Cardiac septum (tissue), 1 donor: ENCODE measurements around the gene CRABP1. TPM values are rescaled to one million over a fixed set of nuclear protein-coding genes. Genes with fewer than 3 reads are reported as not detected.

ENCODE experiments used
- DNase-seq: peaks from one replicate; pipeline ENCODE4 v3.0.0-alpha.2; 2020; ENCODE audit warnings: low spot score
- intact Hi-C: fragments of 100-400 bp; cut with DNase I; formaldehyde crosslinking; loops from one replicate; pipeline ENCODE4 v1.14.0; 2022
- total RNA-seq: library from RNA; stranded (reverse); fragmentation: NEBNext Ultra II Directional; extraction: Animal tissue kit (Norgen Biotek cat#: 25700); gene quantifications from one replicate; pipeline ENCODE4 v1.2.1, GENCODE V29; 2021
- donor health status: DM: no; HTN: no; CAD: no.

CRABP1 gene
- total RNA-seq, 1 donor from 2014 or later, result not detected

DNA sequence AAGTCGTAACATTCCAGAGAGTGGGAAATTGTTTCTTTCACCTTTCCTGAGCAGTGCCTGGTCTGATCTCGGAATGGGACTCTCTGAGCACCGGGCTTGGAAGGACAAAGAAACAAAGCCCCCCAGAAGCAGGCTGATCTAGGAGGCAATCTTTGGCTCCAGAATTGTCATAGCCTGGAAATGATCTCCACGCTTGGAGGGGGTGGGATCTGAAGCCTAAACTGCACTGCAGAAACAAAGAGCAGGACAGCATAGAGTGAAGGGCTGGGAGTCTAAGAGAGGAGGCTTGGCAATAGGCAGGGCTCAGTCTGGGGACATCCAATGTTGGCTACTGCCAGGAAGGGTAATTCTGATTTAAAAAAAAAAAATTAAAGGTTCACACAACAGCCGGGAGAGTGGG lies 1.9 kb downstream of the CRABP1 start:
- no peak for DNase-seq
- intact Hi-C loops, result no loop called here

DNA sequence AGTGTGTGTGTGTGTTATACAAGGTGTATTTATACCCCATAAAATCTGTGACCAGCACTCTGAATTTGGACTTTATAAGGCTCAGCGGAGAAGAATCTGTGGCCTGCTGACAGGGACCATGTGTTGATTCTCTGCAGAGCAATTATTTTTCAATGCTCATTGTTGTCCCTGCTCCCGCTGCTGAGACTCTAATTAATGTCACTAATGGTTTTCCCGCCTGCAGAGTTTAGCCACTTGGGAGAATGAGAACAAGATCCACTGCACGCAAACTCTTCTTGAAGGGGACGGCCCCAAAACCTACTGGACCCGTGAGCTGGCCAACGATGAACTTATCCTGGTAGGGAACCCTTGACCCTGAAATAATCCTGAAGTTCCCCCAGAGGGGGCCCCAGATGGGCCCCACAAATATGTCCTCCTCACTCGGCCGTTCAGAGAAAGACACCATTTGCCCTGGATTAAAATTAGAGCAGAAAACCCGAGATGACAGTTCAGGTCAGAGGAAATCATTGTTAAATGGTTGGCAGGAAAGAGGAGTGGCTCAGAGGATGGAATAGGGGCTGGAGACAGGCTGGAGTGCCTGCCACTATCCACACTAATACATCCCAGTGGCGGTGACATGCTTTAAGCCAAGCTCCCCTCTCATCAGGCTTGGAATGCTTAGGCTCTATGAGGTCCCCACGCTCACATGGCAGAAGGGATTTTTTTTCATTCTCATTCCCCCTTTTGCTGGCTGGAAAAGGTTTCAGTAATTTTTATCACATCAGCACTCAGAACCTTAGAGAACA lies 3.3 kb downstream of the CRABP1 start:
- DNase-seq, result no peak
- intact Hi-C loops, result no loop called here

DNA sequence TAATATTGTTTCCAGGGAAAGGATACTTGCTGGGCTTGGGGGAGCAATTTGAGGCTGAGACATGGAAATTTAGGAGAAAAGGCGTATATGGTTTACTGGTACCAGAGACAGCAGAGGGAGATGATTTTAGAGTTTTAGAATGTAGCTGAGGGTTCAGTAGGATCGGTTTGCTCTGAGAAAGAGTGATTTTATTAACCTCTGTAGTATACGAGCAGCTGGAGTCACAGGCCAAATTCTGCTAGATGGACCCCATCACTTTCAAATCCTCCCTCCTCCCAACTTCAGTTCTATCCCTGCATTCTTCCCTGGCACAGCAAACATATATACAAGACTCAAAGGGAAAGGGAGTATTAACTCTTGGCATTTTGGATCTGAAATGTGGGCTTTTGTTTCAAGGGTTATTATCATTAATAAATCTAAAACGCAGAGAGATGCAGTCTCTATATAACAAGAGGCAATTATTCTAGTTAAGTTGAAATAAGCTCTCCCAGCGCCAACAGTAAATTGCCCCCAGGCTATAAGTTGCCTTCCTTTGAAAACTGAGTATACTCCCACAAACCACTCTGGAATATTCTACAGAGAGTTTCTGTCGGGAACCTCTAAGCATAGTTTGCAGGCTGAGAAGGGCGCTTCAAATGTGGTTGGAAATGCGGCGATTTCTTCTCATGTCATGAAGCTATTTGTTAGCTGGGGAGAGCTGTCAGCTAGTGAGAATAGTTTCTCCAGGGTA lies 5.4 kb downstream of the CRABP1 start:
- intact Hi-C loops, result no loop called here
- no peak for DNase-seq

DNA sequence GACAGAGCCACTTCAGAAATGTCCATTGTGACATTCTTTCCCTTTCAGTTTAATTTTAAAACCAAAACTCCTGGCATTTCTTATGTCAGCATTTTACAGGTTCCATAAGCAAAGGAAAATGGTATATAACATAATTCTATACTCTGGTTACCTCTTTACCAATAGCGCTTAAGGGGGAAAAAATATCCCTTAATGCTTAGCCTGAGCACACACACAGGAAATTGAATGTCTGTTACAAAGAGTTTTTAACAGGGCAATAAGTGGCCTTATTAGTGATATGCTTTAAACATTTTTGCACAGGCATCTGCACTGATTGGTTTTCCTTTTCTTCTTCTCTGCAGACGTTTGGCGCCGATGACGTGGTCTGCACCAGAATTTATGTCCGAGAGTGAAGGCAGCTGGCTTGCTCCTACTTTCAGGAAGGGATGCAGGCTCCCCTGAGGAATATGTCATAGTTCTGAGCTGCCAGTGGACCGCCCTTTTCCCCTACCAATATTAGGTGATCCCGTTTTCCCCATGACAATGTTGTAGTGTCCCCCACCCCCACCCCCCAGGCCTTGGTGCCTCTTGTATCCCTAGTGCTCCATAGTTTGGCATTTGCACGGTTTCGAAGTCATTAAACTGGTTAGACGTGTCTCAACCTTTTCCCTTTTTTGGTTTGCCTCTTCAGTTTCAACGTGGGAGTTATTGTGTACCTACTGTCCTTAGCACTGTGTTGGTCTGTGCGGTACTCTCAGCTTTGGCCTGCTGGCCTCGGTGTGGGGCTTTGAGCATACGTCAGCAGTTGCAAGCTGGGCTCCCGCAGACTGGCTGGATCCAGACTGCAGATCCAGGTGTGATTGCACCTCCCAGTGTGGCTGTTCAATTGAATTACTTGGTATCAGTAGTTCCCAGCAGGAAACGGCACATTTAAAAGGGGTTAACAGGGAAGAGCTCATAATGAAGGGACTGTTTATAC lies 7.7 kb downstream of the CRABP1 start:
- DNase-seq, result no peak
- intact Hi-C loops, result no loop called here

DNA sequence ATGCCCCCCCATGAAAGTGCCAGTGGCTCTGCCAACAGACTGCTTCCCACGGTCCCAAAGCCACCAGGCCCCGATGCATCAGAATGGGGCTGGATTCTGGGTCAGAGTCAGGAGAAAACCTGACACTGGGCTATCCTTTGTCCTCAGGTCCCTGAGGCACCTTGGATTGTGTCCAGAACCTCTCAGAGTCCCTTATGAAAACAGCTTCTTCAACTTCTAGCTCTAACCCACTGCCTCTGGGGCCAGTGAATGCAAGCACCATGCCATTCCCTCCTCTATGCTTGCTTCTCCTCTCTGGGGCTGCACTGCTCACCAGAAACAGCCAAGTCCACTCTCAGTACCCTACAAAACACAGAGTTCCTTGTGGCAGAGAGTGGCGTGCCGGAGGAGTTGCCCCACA lies 9.9 kb downstream of the CRABP1 start:
- intact Hi-C loops, result no loop called here
- no peak for DNase-seq

DNA sequence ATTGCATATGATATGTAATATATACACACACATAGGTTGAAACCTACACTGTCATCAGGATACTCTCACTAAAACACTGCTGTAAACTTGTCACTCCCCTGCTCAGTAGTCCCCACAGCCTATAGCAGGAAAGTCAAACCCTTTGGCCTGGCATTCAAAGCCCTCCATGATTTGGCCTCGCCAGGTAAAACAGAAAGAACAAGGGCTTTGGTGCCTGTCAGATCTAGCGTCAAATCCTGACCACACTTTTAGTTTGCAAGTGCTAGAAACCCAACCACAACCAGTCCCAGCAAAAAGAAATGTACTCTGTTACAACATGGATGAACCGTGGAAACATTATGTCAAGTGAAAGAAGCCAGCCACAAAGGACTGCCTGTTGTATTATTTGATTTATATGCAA lies 11.4 kb downstream of the CRABP1 start:
- intact Hi-C loops, result no loop called here
- DNase-seq, result no peak

DNA sequence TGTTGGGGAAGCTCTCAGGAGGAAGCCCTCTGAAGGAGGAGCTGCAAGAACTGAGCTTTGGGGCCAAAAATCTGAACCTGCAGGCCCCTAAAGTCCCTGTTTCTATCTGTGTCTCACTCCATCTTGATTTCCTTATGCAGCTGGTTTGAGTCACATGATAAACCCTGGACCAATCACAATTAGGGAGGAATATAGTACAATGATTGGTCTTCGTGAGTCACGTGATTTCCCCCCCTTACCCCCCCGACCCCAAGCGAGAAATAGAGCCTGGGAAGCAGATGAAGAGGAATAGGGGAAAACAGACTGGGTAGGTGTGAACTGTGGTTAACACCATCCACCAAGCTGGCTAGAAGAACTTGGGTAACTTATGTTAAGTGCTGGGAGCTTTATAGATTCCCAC lies 12.9 kb downstream of the CRABP1 start:
- no peak for DNase-seq
- intact Hi-C loops, result no loop called here

DNA sequence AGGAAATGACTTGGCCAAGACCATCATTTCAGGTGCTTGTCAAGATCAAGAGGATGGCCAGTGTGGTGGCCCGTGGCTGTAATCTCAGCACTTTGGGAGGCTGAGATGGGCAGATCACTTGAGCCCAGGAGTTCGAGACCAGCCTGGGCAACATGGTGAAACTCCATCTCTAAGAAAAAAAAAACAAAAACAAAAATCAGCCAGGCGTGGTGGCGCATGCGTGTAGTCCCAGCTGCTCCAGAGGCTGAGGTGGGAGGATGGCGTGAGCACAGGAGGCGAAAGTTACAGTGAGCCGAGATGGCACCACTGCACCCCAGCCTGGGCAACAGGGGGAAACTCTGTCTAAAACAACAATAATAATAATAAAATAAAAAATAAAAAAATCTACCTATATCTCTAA lies 15.0 kb downstream of the CRABP1 start:
- no peak for DNase-seq
- intact Hi-C loops, result no loop called here

DNA sequence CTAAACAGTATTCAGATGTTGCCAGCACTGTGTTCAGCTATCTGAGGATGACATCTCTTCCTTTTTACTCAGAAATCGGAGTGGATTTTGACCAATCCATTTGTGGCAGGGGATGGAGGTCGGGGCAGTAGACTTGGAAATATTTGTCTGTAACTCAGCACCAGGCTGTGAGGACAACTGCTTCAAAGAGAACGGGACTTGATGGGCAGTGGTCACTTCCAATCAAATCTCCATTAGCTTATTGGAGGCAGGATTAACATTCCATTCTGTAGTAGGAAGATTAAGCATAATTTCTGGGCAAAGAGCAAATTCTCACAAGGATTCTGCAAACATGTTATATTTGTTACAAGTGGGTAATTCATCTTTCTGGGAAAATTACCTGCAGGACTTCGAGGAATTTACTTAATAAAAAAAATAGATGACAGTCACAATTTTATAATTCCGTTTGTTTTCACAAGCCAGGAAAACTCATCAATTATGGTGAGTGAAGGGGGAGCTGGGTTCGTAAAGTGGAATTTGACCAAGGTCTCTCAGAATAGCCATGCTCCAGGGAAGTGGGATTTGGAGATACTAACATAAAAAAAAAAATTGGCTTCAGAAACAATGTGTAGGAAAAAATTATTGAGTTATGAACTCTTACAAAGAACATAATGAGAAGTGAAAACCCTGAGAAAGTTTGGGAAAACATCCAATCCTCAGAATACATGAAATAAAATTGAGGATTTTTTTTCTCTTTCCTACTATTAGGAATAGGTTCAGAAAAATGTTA lies 18.1 kb downstream of the CRABP1 start:
- no peak for DNase-seq
- intact Hi-C loops, result no loop called here

DNA sequence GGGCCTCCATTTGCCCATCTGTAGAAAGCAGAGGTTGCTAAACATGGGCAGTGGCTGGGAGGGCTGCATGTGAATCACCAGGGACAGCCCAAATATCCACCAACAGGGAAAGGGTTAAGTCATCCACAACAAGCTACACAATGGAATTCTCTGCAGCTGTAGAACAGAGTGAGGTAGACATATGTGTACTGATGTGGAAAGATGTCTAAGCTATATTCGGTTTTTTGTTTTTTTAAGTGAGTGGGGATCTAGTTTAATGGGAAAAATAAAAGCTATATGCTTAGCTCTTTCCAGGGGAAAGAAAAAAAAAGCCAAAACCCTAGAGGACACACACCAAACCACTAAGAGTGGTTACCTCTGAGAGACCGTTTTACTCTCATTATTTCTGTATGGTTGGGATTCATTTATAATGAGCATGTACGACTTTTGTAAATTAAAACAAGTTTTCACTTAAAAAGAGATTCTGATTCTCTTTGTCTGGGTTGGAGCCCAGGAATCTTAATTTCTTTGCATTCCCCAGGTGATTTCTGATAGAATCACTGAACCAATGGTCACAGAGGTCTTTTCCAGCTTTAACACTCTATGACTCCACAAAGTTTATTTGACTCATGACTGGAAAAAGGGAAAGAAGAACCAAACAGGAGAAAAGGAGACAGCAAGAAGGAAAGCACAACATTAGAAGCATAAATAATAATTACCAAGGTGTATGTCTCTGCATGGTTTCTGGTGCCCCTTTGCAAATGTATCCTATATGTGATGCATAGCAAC lies 19.1 kb downstream of the CRABP1 start:
- DNase-seq, result no peak
- intact Hi-C loops, result no loop called here

DNA sequence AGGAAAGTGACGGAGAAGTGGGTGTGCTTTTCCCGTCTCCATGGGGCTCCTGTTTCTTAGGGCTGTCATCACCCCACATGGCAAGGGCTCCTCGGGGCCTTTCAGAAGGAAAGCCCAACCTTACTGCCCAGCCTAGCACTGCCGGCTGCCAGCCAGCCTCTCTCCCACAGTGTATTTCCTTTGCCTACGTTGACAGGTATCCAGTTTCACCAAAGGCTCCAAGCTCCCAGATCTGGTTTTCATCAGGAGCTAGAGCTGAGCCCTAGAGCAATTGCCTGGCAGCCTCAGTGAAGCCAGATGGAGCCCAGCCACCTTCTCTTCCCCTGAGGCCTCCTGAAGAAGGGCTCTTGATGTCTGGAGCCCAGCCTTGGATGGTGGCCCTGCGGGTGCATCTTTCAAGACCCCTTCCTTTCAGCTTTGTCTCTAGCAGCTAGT lies 20.2 kb downstream of the CRABP1 start:
- intact Hi-C loops, result no loop called here
- DNase-seq, result no peak

DNA sequence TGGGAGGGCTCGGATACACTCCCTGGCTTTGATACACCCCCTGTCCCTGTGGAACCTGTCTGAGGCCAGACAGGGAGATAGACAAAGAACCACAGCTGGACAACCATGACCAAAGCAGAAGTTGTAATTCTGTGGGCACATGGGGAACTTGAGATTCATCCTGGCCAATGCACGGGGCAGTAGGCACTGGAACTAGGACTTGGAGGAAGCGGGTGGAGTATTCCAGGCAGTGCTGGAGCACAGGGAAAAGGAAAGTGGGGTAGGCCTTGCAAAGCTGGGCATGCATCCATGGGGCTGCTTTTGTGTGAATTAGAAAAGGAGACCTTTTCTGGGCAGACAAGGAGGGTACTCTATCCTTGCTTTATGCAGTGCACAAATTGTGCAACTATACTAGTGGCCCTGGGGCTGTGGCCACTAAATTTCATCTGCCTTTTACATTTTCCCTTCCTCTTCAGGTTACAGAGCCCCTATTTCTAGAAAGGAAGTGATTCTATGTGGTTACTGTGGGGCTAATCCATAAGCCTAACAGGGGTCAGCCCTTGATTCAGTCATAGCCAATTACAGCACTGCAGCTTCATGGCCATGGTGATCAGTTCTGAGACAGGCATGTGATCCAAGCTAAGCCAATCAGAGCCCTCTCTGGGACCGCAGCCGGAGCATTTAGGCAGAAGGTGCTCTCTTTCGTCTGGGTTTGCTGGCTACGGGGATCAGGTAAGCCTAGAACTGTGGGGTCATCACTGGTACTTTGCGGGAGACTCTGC lies 21.0 kb downstream of the CRABP1 start:
- intact Hi-C loops, result no loop called here
- no peak for DNase-seq

DNA sequence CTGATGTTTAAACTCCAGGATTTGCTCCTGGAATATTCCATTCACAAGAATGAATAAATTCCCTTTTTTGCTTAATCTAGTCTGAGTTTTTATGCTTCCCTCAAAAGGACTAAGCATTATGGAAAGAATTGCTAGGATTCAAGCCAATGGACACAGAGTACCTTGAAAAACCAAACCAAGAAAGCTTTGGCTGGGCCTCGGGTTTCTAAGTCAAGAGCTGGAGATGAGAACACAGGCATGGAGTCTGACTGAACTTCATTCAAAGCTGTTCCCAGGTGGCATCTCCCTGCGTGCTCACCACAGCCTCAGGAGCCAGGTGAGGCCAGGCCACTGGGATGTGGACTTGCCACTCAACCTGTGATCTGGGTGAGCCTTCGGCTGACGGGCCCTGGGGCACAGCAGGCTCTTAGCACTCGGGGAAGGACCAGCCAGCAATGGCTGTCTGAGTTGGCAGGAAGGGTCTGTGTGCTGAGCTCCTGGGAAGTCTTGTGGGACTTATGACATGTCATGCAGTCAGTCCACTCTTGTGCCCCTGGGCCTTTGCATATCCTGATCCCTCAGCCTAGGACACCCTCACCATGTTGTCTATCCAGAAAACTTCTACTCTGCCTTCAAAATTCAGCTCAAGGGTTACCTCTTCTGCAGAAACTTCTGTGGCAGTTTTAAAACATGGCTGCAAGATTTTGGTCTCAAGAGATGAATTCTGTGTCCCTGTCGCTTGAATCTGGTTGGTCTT lies 21.8 kb downstream of the CRABP1 start:
- intact Hi-C loops, result no loop called here
- DNase-seq, result no peak

DNA sequence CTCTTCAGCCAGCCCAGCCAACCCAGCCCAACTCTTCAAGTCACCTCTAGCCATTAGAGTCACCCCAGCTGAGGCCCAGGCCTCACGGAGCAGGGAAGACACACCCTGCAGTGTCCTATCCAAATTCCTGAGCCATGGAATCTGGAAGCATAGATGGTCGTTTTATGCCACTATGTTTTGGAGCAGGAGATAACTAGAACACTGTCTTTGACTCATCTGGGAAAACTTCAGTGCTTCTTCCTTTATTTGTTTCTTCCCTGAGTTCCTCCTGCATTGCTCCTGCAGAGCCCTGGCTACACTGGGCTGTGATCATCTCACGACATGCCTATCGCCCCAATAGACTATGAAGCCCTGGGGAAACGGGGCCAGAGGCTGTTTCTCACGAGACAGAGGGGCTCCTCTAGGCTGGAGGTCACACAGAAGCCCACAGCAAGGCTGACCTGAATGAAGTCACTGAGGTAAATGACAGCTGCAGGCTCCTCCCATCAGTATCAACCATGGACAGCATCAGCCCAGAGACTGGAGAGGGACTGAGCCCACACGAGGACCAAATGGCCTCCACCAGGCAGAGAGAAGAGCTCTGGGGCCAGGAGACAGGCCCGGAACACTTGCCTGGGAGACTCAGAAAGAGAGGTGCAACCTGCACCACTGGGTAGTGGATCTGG lies 22.7 kb downstream of the CRABP1 start:
- DNase-seq, result no peak
- intact Hi-C loops, result no loop called here

DNA sequence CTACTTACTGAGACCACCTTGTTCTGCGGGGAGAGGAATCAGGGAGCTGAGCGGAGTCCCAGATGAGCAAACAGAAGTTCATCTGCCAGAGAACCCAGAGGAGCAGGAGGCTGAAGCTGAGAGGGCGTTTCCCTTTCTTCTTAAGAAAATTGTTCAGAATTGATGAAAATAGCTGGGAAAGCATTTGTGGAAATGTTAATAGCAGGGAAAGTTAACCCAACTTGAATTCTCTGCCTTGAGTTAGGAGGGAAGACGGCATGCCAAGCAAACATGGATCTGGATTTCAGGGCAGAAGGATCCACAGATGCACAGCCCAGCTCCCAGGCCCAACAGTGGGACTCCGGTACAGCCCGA lies 23.2 kb downstream of the CRABP1 start:
- no peak for DNase-seq
- intact Hi-C loops, result no loop called here

DNA sequence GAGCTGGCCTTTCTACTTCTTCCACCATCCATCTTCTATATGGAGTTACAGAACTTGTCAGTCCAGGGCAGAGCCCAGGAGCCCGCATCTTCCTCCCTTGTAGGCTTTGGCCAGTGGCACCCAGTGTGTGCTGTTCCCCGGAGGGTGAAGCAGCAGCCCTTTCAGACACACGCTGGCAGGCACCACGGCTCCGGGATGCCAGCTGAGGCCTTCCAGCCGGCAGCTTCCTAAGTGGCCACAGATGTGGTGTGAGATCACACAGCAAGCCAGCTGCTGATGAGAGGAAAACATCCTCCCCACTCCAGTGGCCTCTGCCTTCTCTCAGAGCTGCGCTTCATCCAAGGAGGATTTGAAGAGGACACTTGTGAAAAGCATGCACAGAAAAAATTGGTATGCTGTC lies 24.1 kb downstream of the CRABP1 start:
- no peak for DNase-seq
- intact Hi-C loops, result no loop called here

DNA sequence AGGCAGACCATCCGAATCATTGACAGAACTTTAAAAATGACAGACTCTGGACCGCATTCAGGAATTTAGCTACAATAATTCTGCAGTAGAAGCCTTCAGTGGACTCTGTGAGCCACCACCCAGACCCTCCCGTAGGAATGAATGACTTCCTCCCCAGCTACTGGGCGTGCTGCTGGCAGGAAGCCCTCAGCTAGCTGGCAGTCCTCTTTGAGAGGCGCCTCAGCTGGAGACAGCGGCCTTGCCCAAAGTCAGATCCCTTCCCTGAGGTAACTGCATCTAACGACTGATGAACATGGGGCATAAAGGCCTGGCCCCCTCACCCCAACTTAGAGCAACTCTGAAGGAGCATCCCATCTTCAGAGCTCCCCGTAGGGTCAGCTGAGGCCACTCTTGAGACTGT lies 25.8 kb downstream of the CRABP1 start:
- intact Hi-C loops, result no loop called here

More for the DNA sequence above, 25.8 kb downstream of the CRABP1 start:
- no peak for DNase-seq
